ENCODE results near the gene GSC2.

GSC2 gene

GRCh38 chr22:19149991-19150390, at the start of gene GSC2:
TSS of gene GSC2 (minus strand) at chr22:19150292. CDS start at chr22:19150283, 9 bp downstream.
- DNase-seq (ENCODE audit: low spot score), result no peak

- no peak for DNase-seq (ENCODE audit: low spot score)
These were observed 49.4 kb upstream of the GSC2 start for GRCh38 chr22:19199479-19199878.

GRCh38 chr22:19197997-19198865, 48.1 kb upstream of the GSC2 start:
- no peak for DNase-seq (ENCODE audit: low spot score)

- DNase-seq (ENCODE audit: low spot score), result no peak
These were observed 46.9 kb upstream of the GSC2 start for GRCh38 chr22:19196841-19197612.

- DNase-seq (ENCODE audit: low spot score), result no peak
These were observed 46.0 kb upstream of the GSC2 start for GRCh38 chr22:19195796-19196731.

- DNase-seq (ENCODE audit: low spot score), result no peak
These were observed 44.9 kb upstream of the GSC2 start for GRCh38 chr22:19194766-19195536.

GRCh38 chr22:19193879-19194278, 43.8 kb upstream of the GSC2 start:
- DNase-seq (ENCODE audit: low spot score), result no peak

GRCh38 chr22:19187716-19188563, 37.8 kb upstream of the GSC2 start:
- no peak for DNase-seq (ENCODE audit: low spot score)

GRCh38 chr22:19184276-19184997, 34.3 kb upstream of the GSC2 start:
- no peak for DNase-seq (ENCODE audit: low spot score)

- no peak for DNase-seq (ENCODE audit: low spot score)
These were observed 33.1 kb upstream of the GSC2 start for GRCh38 chr22:19183216-19183615.

- no peak for DNase-seq (ENCODE audit: low spot score)
These were observed 32.5 kb upstream of the GSC2 start for GRCh38 chr22:19182472-19183157.

- DNase-seq (ENCODE audit: low spot score), result no peak
These were observed 31.8 kb upstream of the GSC2 start for GRCh38 chr22:19181786-19182471.

GRCh38 chr22:19180740-19181410, 30.8 kb upstream of the GSC2 start:
- no peak for DNase-seq (ENCODE audit: low spot score)

GRCh38 chr22:19180234-19180633, 30.1 kb upstream of the GSC2 start:
- no peak for DNase-seq (ENCODE audit: low spot score)

GRCh38 chr22:19179497-19180048, 29.5 kb upstream of the GSC2 start:
- peak; percentile 53 for DNase-seq (ENCODE audit: low spot score)

- DNase-seq (ENCODE audit: low spot score), result peak; percentile 85
These were observed 28.8 kb upstream of the GSC2 start, which contains the start of gene SLC25A1 for GRCh38 chr22:19178657-19179496. TSS of gene SLC25A1 (minus strand) at chr22:19178736. CDS start at chr22:19178673, 63 bp downstream.
